ENCODE measurements around the gene GATA1. TPM values are rescaled to one million over a fixed set of nuclear protein-coding genes. Genes with fewer than 3 reads are reported as not detected.

Gene GATA1
- total RNA-seq, 1 donor from 2014 or later: 0.41 TPM

Small RNA genes lying within 50 kb of the gene (small RNA-seq; reads per million reads assigned to genes)
- gene RNU6-29P (ENCODE audit: low replicate concordance): not detected

Other genes starting within 250 kb of the GATA1 start
- 8.0 TPM for gene TBC1D25, start 246.9 kb upstream of the GATA1 start, total RNA-seq
- 141 TPM for gene RBM3, start 212.1 kb upstream of the GATA1 start, total RNA-seq
- 100 TPM for gene WDR13, start 189.1 kb upstream of the GATA1 start, total RNA-seq
- gene WAS, start 102.8 kb upstream of the GATA1 start, total RNA-seq: 1.6 TPM
- 2.9 TPM for gene SUV39H1, start 89.9 kb upstream of the GATA1 start, total RNA-seq
- gene GLOD5, start 24.8 kb upstream of the GATA1 start, total RNA-seq: not detected
- gene HDAC6, start 15.5 kb downstream of the GATA1 start, total RNA-seq: 119 TPM
- not detected for gene ERAS, start 39.9 kb downstream of the GATA1 start, total RNA-seq
- gene PCSK1N, start 49.0 kb downstream of the GATA1 start, total RNA-seq: 2.5 TPM
- gene TIMM17B, start 111.2 kb downstream of the GATA1 start, total RNA-seq: 36.7 TPM
- gene PQBP1, start 111.3 kb downstream of the GATA1 start, total RNA-seq: 25.2 TPM
- 11.1 TPM for gene SLC35A2, start 125.1 kb downstream of the GATA1 start, total RNA-seq
- 1.8 TPM for gene PIM2, start 132.4 kb downstream of the GATA1 start, total RNA-seq
- gene OTUD5, start 171.0 kb downstream of the GATA1 start, total RNA-seq: 30.8 TPM
- 2.1 TPM for gene KCND1, start 185.3 kb downstream of the GATA1 start, total RNA-seq
- 21.0 TPM for gene GRIPAP1, start 215.7 kb downstream of the GATA1 start, total RNA-seq

Measured in tongue (tissue), 2 donors.